NCI-H82 treated with DMSO at 0.1 percent for 48 hours (cell line): ENCODE data around the gene EXOSC7.
A peak's percentile ranks its signal among the peaks of the same experiment; 100 is the strongest.

Experiments
- DNase-seq: peaks from one replicate; lab custom pipeline; 2025; ENCODE audit not compliant: unreplicated experiment; lab: John Stamatoyannopoulos, UW

EXOSC7 gene

GRCh38 chr3:45021524-45022297 lies 45.7 kb downstream of the EXOSC7 start:
- DNase-seq: no peak

GRCh38 chr3:45023675-45024074 lies 47.6 kb downstream of the EXOSC7 start:
- no peak for DNase-seq

GRCh38 chr3:45024542-45025255 lies 48.7 kb downstream of the EXOSC7 start:
- no peak for DNase-seq

GRCh38 chr3:45026038-45026437 lies 50.0 kb downstream of the EXOSC7 start, which contains the start of gene CLEC3B:
Gene CLEC3B, plus strand, starts transcription at chr3:45026303. Its CDS starts 60 bp downstream, at chr3:45026363.
- no peak for DNase-seq

DNA sequence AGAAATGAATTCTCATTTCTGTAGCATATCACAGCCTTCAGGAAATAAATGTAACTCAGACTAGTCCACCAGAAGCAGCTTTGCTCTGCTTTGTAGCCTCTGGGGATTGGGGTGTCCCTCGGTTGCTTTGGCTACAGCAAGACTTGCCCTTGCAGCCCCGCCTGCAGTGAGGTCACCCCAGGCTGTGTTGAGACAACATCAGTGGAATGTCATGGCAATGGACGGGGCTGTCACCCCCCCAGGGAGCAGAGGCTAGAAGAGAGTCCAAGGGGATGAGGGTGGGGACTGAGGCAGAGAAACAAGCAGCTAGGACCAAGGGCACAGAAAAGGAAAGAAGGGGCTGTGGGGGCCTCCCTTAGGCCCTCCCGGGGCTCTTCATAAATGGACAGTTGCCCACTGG lies 50.9 kb downstream of the EXOSC7 start:
- no peak for DNase-seq

GRCh38 chr3:45027441-45027840 lies 51.4 kb downstream of the EXOSC7 start:
- DNase-seq: no peak

DNA sequence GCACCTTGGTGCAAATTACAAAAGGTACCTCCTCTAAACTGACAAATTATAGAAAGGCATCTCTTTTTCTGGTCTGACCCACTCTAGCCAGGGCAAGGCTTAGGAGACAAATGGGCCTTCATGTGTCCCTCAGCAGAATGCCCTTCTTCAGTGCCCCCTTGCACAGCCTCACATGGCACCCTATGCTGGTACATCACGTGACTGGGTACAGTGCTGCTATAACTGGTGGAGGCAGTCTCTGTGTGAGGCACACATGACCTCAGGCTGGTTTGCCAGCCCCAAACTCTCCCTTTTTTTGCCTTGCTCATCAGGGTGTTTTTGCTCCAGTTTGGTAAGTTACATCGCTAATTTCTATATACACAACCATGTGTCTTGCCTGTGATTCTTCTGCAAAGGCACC lies 53.2 kb downstream of the EXOSC7 start:
- no peak for DNase-seq

DNA sequence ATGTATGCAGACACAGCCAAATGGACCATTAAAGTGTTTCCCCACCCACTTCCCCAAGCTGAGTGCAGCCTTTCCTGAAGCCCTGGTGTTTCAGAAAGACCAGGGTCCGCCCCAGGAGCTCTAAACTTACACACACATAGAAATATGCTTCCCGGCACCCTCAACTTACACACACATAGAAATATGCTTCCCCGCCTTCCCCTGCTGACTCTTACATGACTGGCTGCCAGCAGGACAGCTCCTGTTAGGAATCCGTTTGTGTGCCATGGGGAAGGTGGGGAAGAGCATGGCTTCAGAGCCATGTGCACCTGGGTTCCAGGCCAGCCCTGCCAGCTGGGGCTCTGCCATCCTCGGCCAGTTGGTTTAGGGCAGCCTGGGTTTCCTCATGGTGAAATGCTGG lies 53.6 kb downstream of the EXOSC7 start:
- no peak for DNase-seq

- no peak for DNase-seq
Measured at GRCh38 chr3:45031531-45031930, 55.5 kb downstream of the EXOSC7 start.

- DNase-seq: no peak
Measured at GRCh38 chr3:45032113-45032512, 56.1 kb downstream of the EXOSC7 start.

DNA sequence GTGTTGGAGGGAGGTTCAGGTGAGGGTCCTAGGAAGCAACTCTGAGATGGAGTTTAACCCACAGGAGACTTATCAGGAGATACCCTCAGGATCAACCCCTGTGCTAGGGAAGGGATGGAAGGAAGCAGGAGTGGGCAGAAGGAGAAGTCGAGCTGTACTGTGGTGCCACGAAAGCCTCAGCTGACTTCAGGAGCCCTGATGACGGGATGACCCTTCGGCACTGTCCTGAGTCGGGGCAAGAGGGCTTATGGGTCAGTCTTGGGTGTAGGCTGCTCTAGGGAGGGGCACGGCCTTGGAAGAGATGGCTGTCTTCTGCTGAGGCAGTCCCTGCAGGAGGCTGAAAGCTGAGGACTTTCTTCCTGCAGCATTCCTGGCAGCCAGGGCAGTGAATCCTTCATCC lies 57.7 kb downstream of the EXOSC7 start:
- no peak for DNase-seq

DNA sequence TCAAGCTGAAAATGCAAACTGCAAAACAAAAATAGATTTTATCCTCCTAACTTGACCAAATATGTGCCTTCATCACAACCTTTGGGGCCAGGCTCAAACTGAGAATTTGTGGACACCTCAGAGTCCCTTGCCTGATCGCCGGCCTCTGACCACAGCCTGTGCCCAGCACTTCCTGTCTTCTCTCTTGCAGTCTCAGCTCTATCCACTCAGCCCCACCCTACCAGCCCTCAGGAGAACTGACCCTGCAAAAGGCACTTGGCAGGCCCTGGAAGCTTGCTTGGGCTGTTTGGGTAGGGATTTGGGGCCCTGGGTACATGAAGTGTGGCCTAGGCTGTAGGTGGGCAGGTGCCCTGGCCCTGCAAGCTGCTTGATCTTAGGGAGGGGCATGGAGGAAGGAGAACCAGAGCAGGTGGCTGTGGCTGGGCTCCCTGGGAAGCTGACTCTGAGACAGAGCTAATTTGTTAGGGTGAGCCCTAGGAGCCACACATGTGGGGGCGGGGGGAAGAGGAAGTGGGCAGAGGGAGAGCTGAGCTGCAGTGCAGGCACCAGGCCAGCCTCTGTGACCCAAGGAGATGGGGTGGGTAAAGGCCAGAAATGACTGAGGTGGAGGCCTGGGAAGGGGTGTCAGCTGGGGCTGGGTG lies 58.7 kb downstream of the EXOSC7 start:
- no peak for DNase-seq

DNA sequence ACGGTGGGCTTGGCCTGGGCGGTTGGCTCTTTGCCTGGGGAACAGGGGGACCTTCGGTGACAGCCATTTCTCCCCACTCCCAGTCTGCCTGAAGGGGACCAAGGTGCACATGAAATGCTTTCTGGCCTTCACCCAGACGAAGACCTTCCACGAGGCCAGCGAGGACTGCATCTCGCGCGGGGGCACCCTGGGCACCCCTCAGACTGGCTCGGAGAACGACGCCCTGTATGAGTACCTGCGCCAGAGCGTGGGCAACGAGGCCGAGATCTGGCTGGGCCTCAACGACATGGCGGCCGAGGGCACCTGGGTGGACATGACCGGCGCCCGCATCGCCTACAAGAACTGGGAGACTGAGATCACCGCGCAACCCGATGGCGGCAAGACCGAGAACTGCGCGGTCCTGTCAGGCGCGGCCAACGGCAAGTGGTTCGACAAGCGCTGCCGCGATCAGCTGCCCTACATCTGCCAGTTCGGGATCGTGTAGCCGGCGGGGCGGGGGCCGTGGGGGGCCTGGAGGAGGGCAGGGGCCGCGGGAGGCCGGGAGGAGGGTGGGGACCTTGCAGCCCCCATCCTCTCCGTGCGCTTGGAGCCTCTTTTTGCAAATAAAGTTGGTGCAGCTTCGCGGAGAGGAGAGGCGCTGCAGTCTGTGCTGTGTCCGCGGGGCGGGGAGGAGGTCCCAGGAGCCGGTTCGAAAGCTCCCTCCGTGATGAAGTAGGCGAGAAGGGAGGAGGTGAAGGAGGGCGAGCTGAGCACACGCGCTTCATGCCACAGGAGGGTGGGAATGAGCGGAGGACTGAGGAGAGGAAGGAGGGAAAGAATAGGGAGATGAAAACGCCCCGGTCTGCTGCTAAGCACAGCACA lies 59.6 kb downstream of the EXOSC7 start:
- DNase-seq: no peak

DNA sequence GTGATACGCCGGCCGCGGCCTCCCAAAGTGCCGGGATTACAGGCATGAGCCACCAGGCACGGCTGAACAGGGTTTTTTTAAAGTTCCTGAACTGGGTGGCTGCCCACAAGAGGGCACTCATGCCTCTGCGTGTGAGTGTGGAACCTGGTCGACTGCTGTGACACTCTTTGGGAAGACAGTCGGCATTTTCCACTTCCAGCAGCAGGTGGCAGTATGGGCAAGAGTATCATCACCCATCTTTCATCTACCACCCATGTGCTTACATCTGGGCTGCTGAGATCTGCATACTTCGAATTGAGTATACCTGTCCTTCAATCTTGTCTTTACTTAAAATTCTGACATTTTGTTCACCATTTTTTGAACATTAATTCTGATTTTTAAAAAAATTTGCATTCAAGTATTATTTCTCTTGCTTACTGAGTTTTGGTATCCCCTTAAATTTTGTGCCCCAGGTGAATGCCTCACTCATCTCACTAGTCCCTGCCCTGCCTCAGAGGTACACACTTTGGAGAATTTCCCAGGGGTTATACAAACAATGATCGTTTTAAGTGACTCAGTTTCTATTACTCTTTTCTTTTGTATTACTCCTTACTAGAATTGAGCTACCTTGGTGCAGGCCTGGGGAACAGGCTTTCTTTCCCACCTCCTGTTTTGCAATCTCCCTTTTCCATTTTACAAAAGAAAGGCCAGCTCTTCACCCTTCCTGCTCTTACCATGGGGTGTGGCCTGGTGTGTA lies 61.8 kb downstream of the EXOSC7 start:
- peak; percentile 75 for DNase-seq

DNA sequence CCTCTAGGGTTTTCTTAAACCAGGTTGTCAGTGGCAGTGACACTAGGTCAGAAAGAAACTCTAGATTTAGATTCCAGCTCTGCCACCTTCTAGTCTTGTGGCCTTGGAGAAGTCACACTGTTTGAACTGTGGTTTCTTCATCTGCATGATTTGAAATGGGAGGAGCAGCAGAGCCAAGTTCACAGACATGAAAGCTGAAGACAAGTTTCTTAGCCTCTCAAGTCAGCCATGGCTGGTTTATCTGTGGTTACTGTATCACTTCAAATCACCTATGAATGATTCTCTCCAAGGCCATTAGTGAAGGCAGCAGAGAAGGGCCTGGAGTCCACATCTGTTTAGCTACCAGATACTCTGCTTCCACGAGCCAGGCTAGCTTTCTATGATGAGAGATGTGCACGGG lies 65.6 kb downstream of the EXOSC7 start:
- no peak for DNase-seq

- DNase-seq: no peak
Measured at GRCh38 chr3:45042162-45042561, 66.1 kb downstream of the EXOSC7 start.

GRCh38 chr3:45043728-45044299 lies 67.8 kb downstream of the EXOSC7 start:
- no peak for DNase-seq

- DNase-seq: no peak
Measured at GRCh38 chr3:45048244-45048643, 72.2 kb downstream of the EXOSC7 start.

GRCh38 chr3:45049807-45050206 lies 73.8 kb downstream of the EXOSC7 start:
- no peak for DNase-seq

DNA sequence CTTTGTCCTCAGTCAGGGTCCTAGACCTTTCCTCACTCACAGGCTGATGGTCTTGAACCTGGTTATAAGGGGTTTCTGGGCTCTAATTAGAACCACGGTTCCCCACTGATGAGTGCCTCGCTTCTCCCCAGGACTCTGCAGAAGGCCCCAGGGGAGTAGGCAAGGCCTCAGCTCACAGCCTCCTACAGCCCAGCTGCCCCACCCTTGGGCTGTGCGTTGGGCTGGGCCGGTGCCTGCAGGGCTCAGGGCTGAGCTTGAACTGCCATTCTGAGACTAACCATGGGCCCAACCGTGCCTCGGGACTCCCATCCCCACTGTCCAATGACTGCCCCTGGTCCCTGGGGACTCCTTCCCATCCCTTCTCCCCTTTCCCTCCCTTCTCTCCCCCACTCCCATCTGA lies 75.6 kb downstream of the EXOSC7 start:
- no peak for DNase-seq
